GM18907 (cell line): Measurements from ENCODE around the gene NDUFS1.
"Not testable (repeated sequence)": the region's sequence is repeated elsewhere in the genome, so short reads cannot be mapped to it uniquely, and the experiment has no call there.

Source experiments
- ATAC-seq: cut with Tn5 transposase; IDR thresholded peaks from one replicate; pipeline ENCODE4 v1.9.1; 2021; ENCODE audit warnings: mild to moderate bottlenecking, moderate library complexity; ENCODE audit not compliant: unreplicated experiment

Gene NDUFS1

GRCh38 chr2:206159346-206160124 lies at the start of gene NDUFS1, which contains the start of gene EEF1B2:
TSS of gene NDUFS1 (minus strand) at chr2:206159444. CDS start at chr2:206153678, 5,766 bp downstream.
TSS of gene EEF1B2 (plus strand) at chr2:206159895. CDS start at chr2:206159980, 85 bp downstream.
- peak; percentile 93 for ATAC-seq

DNA sequence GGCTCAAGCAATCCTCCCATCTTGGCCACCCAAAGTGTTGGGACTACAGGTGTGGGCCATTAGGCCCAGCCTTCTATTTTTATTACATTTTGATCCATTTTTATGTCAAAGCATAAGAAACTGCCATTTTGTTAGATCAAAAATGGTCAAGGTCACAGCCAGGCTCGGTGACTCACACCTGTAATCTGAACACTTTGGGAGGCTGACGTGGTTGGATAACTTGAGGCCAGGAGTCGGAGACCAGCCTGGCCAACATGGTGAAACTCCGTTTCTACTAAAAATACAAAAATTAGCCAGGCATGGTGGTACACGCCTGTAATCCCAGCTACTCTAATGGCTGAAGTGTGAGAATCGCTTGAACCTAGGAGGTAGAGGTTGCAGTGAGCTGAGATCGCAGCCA lies 49.7 kb upstream of the NDUFS1 start:
- no peak for ATAC-seq

DNA sequence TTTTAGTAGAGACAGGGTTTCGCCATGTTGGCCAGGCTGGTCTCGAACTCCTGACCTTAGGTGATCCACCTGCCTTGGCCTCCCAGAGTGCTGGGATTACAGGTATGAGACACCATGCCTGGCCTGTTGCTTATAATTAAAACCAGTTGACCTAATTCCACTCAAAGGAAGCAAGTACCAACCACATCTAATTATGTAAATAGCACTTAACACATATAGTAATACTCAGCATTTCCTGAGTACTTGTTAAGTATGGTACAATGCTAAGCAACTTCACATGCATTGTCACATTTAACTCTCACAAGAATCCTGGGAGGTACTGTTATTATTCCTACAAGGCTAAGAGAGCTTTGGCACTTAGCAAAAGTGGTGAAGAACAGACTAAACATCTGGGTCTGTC lies 48.1 kb upstream of the NDUFS1 start:
- ATAC-seq = not testable (repeated sequence)

- no peak for ATAC-seq
These were observed 45.5 kb upstream of the NDUFS1 start for GRCh38 chr2:206204710-206205109.

DNA sequence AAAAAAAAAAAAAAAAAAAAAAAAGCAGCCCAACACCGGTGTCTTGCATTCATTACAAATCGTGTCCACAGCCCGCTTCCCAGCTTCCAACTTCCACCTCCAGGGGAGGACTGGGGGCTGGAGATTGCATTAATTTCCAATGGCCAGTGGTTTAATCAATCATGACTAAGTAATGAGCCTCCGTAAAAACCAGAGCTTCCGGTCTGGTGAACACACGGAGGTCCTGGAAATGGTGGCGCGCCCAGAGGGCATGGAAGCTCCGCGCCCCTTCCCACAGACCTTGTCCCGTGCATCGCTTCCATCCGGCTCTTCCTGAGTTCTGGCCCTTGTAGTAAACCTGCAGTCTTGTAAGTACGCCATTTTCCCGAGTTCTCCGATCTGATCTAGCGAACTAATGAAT lies 44.1 kb upstream of the NDUFS1 start:
- no peak for ATAC-seq

DNA sequence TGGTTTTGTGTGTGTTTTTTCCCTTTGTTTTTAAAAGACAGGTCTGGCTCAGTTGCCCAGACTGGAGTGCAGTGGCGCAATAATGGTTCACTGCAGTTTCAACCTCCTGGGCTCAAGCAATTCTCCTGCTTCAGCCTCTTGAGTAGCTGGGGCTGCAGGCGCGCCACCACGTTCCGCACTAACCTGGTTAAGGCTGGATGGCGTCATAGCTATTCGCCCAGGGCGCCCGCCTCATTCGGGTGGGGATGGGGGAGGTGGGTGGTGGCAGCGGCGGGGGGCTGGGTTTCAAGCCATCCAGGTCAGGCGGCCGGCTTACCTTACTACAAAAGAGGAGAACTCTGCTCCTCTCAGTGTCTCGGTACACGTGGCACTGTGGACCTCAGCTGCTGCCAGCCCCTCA lies 43.2 kb upstream of the NDUFS1 start:
- ATAC-seq = no peak

- no peak for ATAC-seq
These were observed 42.0 kb upstream of the NDUFS1 start for GRCh38 chr2:206201075-206201848.

GRCh38 chr2:206198677-206199076 lies 39.4 kb upstream of the NDUFS1 start:
- no peak for ATAC-seq

DNA sequence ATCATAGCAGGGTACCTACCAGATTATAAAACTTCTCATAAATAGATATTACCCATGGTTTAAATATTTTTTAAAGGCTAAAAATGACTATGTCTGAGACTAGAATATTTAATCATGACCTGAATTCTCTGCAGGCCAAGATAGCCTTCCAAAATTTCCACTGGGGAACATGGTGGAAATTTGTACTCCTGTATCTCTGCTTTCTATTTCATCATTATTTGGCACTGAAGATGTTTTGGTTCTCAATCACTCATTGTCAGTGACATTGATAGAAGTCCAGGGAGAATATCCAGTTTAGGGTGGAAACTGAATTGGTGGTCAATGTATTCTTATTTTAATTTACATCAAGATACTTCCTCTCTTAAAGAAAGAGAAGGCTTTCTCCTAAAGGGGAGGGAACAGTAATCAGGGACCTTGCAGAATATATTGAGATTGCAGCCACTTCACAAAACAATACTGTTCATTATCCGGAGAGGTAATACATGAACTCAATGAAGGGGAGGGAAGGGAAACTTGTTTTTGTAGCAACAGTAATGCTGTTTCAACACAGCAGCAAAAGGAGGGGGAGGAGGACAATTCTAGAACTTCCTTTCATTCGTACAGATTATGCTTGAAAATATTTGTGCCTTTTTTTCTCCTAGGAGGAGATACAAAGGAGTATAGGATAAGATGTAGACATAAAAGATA lies 34.6 kb upstream of the NDUFS1 start:
- ATAC-seq = no peak

DNA sequence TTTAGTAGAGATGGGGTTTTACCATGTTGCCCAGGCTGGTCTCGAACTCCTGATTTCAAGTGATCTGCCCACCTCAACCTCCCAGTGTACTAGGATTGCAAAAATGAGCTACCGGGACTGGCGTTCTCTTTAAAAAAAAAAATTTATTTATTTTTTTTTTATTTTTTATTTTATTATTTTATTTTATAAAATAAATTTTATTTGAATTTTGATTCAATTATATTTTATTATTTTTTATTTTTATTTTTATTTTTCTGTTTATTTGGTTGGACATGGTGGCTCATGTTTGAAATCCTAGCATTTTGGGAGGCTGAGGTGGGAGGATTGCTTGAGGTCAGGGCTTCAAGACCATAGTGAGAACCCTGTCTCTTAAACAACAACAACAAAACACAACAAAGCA lies 32.9 kb upstream of the NDUFS1 start:
- ATAC-seq = no peak

DNA sequence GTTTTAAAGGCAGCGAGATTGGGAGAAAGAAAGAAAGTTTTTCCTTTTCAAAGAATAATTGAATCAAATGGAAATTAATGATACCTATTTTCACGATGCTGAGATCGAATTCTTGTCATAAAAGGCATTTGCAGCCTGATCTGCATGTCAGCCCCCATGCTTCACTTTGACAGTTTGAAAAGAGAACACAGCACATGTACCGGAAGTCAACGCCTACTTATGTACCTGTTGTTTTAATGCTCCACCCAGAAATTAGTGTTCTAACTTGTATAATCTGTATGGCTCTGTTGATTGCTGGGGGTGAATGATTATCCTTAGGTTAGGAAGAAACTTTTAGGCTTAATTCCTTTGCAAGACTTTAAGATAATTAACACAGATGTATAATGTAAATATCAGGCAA lies 31.4 kb upstream of the NDUFS1 start:
- ATAC-seq = no peak

DNA sequence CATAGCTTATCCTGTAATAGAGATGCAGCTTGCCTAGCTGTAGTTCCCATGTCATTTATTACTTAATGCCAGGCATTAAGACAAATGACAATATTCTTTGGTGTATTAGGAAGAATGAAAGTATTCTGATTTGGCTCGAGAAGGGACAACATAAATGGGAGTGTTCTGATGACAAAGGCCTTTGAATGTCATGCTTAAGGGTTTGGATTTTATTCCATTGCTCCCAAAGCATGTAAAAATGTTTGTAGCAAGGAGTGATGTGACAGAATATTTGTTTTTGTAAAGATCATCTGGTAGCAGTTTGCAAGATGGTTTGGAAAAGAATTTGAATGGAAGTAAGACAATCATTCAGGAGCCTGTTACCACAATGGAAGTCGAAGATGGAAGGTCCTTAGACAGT lies 30.9 kb upstream of the NDUFS1 start:
- ATAC-seq = no peak

GRCh38 chr2:206189691-206190090 lies 30.4 kb upstream of the NDUFS1 start:
- ATAC-seq = no peak

DNA sequence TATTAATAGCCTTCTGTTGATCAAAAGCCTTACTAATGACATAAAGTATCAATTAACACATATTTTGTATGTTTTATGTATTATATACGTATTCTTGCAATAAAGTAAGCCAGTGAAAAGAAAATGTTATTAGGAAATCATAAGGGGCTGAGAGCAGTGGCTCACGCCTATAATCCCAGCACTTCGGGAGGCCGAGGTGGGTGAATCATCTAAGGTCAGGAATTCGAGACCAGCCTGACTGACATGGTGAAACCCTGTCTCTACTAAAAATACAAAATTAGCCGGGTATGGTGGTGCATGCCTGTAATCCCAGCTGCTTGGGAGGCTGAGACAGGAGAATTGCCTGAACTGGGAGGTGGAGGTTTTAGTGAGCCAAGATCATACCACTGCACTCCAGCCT lies 22.3 kb upstream of the NDUFS1 start:
- not testable (repeated sequence) for ATAC-seq

GRCh38 chr2:206176901-206177300 lies 17.7 kb upstream of the NDUFS1 start:
- ATAC-seq = no peak

DNA sequence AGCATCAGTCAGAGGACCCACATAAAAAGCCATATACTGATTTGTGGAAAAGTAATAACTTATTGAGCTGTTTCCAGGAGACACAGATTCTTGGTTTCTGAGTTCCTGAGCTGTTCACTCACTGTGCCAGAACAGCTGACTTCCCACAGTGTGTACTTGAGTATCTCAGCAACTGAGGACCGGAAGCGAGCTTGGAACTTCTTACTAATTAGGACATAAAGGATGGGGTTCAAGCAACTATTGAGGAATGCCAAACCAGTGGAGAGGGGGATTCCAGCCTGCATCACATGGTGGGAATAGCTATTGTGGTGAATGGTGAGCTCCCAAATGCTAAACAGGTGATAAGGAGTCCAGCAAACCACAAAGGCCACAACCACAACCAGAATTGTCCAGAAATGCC lies 16.9 kb upstream of the NDUFS1 start:
- no peak for ATAC-seq

- ATAC-seq = no peak
These were observed 13.9 kb upstream of the NDUFS1 start for GRCh38 chr2:206173147-206173546.

DNA sequence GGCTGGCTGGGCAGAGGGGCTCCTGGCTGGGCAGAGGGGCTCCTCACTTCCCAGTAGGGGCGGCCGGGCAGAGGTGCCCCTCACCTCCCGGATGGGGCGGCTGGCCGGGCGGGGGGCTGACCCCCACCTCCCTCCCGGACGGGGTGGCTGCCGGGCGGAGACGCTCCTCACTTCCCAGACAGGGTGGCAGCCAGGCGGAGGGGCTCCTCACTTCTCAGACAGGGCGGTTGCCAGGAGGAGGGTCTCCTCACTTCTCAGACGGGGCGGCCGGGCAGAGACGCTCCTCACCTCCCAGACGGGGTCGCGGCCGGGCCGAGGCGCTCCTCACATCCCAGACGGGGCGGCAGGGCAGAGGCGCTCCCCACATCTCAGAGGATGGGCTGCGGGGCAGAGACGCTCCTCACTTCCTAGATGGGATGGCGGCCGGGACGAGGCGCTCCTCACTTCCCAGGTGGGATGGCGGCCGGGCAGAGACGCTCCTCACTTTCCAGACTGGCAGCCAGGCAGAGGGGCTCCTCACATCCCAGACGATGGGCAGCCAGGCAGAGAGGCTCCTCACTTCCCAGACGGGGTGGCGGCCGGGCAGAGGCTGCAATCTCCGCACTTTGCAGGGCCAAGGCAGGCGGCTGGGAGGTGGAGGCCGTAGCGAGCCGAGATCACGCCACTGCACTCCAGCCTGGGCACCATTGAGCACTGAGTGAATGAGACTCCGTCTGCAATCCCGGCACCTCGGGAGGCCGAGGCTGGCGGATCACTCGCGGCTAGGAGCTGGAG lies 12.6 kb upstream of the NDUFS1 start:
- ATAC-seq = not testable (repeated sequence)

- ATAC-seq = not testable (repeated sequence)
These were observed 9.0 kb upstream of the NDUFS1 start for GRCh38 chr2:206168230-206168629.

DNA sequence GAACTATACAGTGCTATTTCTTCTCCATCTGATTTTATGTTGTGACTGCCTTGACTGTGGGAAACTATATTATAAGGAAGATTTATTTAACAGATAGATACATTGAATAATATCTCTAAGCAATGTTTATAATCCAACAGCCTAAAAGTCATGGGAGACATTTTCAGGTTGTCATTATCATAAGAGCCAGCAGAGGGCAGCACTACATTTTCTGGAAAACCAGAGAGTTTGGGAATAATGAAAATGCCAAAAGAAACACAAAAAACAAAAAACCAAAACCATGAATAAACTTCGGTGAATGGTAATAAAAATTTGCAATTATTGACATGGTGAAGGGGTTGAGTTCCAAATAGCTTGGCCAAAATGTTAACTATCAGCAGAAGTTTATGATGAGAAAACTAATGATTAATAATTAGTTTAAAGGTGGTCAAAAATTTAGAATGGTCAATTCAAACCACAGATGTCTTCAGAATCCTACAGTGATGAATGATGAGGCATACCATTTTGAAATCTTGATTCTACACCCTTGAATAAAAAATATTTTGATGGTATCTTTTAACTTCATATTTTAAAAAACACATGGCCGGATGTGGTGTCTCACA lies 5.1 kb upstream of the NDUFS1 start:
- ATAC-seq = no peak
